CD4-positive, alpha-beta T cell (primary cell): Measurements from ENCODE around the gene CTSL. TPM values are rescaled to one million over a fixed set of nuclear protein-coding genes. Genes with fewer than 3 reads are reported as not detected.

ENCODE experiments used
- ATAC-seq: fragments of 200-7000 bp; cut with Tn5 transposase; one replicate; pipeline ENCODE4 v1.10.0; 2022; ENCODE audit warnings: mild to moderate bottlenecking; ENCODE audit not compliant: poor library complexity
- CTCF ChIA-PET: fragments of 350-600 bp; sonication (Branson Sonifier 250); formaldehyde crosslinking; loops from one replicate; lab custom pipeline; 2021; ENCODE audit warnings: antibody characterized with exemption, inconsistent platforms; lab: Charles Lee
- POLR2A ChIA-PET: fragments of 350-600 bp; sonication (Branson Sonifier 250); formaldehyde crosslinking; loops from one replicate; lab custom pipeline; 2021; ENCODE audit warnings: antibody characterized with exemption, inconsistent platforms; lab: Charles Lee
- DNase-seq, 14 experiments: peaks; one replicate each; pipeline ENCODE4 v3.0.0-alpha.2; 2013 to 2020; ENCODE audit warnings: mixed read lengths in 2 of 14
- H3K27ac ChIP-seq, 2 donors: one replicate each; pipeline versions ENCODE4 v1.5.1 to v1.7.0; 2013; ENCODE audit warnings: low read length in 2 of 2, low read depth in 1 of 2, mild to moderate bottlenecking in 1 of 2
- H3K27me3 ChIP-seq, 2 experiments: 1 replicate in 1 of 2; 2 replicates in 1 of 2; pipeline versions ENCODE4 v1.6.1 to v1.7.0; 2013; ENCODE audit warnings: low read length in 2 of 2, control low read depth in 1 of 2, mild to moderate bottlenecking in 1 of 2, moderate library complexity in 1 of 2; ENCODE audit not compliant: insufficient read depth in 2 of 2, control insufficient read depth in 1 of 2
- H3K36me3 ChIP-seq: one replicate; pipeline ENCODE4 v1.6.1; 2013; ENCODE audit warnings: low read length, control low read depth; ENCODE audit not compliant: insufficient read depth
- H3K4me1 ChIP-seq: one replicate; pipeline ENCODE4 v1.6.1; 2013; ENCODE audit warnings: low read length, control low read depth; ENCODE audit not compliant: insufficient read depth
- H3K4me3 ChIP-seq: one replicate; pipeline ENCODE4 v1.5.1; 2013; ENCODE audit warnings: mild to moderate bottlenecking, low read length, moderate library complexity
- H3K9me3 ChIP-seq, 2 experiments: 1 replicate in 1 of 2; 2 replicates in 1 of 2; pipeline versions ENCODE4 v1.6.1 to v1.7.0; 2013; ENCODE audit warnings: low read length in 2 of 2, mild to moderate bottlenecking in 2 of 2, control low read depth in 1 of 2, moderate library complexity in 1 of 2; ENCODE audit not compliant: control insufficient read depth in 1 of 2, insufficient read depth in 1 of 2
- H3K27ac Mint-ChIP-seq: one replicate; pipeline ENCODE4 v1.8.0; 2020; ENCODE audit warnings: mixed read lengths
- H3K27me3 Mint-ChIP-seq: one replicate; pipeline ENCODE4 v1.8.0; 2021; ENCODE audit warnings: mixed read lengths
- H3K36me3 Mint-ChIP-seq: one replicate; pipeline ENCODE4 v1.8.0; 2021; ENCODE audit warnings: low read depth, mixed read lengths
- H3K4me1 Mint-ChIP-seq: one replicate; pipeline ENCODE4 v1.8.0; 2021; ENCODE audit warnings: low read depth, mixed read lengths
- H3K4me3 Mint-ChIP-seq: one replicate; pipeline ENCODE4 v1.8.0; 2020; ENCODE audit warnings: mild to moderate bottlenecking, mixed read lengths
- H3K9me3 Mint-ChIP-seq: one replicate; pipeline ENCODE4 v1.8.0; 2020; ENCODE audit warnings: mixed read lengths
- intact Hi-C, 2 experiments: fragments of 100-400 bp; cut with DNase I in 1 of 2; cut with micrococcal nuclease in 1 of 2; formaldehyde crosslinking; loops; one replicate each; pipeline versions ENCODE4 v1.15.1 to v1.9.0; 2023 to 2025; cut with DNase I, micrococcal nuclease
- total RNA-seq, 174 experiments: library from RNA in 2 of 174; stranded (reverse) in 2 of 174; gene quantifications; one replicate each; pipeline ENCODE4 v1.2.3 and lab custom pipeline; 2021 to 2026
- TF ChIP-seq, protein P1 (sequence below): fragments of 200-600 bp; IDR thresholded peaks from one replicate; pipeline ENCODE4 v1.8.0; 2022; ENCODE audit warnings: antibody characterized with exemption, mild to moderate bottlenecking

Gene CTSL
- total RNA-seq, 2 experiments from 2014 or later, result 7.5 to 7.9 TPM

DNA sequence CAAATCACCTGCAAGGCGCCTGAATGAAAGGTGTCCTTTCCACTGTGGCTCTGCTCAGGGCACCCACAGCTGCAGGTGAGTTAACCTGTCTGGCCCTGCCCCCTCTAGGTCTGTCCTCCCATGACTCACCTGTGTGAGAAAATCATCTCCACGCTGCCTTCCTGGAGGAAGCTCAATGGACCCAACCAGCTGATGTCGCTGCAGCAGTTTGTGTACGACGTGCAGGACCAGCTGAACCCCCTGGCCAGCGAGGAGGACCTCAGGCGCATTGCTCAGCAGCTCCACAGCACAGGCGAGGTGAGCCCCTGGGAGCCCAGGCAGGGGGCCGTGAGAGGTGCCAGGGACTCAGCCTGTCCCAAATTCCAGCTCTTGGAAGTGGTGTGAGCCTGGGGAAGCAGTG, 23.0 kb upstream of the CTSL start:
- Histone ChIP-seq H3K9me3 (peaks cover 0 to 18% of the 10 kb centered on the region in 2 experiments), H3K27ac (no peak overlapping the region), H3K27me3 (no peaks in the 10 kb centered on the region), H3K4me1 (peaks cover 4% of the 10 kb centered on the region), H3K4me3 (no peak overlapping the region), H3K36me3 (no peaks in the 10 kb centered on the region)
- Mint-ChIP-seq H3K27ac (no peak overlapping the region), H3K36me3 (no peaks in the 10 kb centered on the region), H3K4me3 (no peak overlapping the region), H3K9me3 (no peaks in the 10 kb centered on the region), H3K27me3 (no peaks in the 10 kb centered on the region), H3K4me1 (peaks cover 21% of the 10 kb centered on the region)
- TF ChIP-seq, protein P1, sequence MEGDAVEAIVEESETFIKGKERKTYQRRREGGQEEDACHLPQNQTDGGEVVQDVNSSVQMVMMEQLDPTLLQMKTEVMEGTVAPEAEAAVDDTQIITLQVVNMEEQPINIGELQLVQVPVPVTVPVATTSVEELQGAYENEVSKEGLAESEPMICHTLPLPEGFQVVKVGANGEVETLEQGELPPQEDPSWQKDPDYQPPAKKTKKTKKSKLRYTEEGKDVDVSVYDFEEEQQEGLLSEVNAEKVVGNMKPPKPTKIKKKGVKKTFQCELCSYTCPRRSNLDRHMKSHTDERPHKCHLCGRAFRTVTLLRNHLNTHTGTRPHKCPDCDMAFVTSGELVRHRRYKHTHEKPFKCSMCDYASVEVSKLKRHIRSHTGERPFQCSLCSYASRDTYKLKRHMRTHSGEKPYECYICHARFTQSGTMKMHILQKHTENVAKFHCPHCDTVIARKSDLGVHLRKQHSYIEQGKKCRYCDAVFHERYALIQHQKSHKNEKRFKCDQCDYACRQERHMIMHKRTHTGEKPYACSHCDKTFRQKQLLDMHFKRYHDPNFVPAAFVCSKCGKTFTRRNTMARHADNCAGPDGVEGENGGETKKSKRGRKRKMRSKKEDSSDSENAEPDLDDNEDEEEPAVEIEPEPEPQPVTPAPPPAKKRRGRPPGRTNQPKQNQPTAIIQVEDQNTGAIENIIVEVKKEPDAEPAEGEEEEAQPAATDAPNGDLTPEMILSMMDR, result no peak
- ATAC-seq (no peak), DNase-seq (no peak)
- ChIA-PET CTCF (no interaction called here), POLR2A (no interaction called here)
- intact Hi-C loops, result no loop called here

DNA sequence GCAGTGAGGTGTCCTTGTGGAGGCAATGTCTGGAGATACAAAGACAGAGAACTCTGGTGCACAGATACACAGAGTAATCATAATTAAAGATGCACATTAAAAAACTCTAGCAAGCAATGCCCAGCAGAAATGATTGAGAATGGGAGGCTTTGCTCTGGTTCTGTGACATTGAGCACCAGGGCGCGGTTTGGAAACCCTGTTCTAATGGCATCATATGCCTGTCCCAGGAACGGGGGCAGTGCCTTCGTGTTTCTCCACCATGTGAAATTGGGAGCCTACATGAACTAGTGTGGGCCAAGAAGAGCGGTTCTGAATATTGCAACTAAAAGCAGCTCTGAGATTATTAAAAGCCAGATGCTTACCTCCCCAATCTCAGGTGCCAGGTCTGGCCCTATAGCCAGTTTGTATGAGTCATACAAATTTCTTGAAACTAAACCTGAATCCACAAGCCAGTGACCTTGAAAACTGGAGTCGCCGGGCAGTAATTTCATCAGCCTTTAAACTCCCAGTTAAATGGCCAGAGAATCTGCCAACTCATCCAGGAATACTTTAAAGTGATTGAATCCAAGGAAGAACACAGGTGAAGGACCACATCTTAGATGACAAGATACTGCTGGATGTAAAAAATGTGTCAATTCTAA, 22.2 kb upstream of the CTSL start:
- intact Hi-C loops, result no loop called here
- Mint-ChIP-seq H3K27ac (no peak overlapping the region), H3K27me3 (no peaks in the 10 kb centered on the region), H3K4me1 (peaks cover 29% of the 10 kb centered on the region), H3K4me3 (no peak overlapping the region), H3K36me3 (no peaks in the 10 kb centered on the region), H3K9me3 (no peaks in the 10 kb centered on the region)
- CTCF ChIA-PET, result no interaction called here
- Histone ChIP-seq H3K9me3 (peaks cover 0 to 14% of the 10 kb centered on the region in 2 experiments), H3K27me3 (no peaks in the 10 kb centered on the region), H3K27ac (no peak overlapping the region), H3K4me3 (no peak overlapping the region), H3K36me3 (no peaks in the 10 kb centered on the region), H3K4me1 (peaks cover 4% of the 10 kb centered on the region)
- DNase-seq (no peak), ATAC-seq (no peak)
- POLR2A ChIA-PET, result no interaction called here
- TF ChIP-seq, protein P1, result no peak

DNA sequence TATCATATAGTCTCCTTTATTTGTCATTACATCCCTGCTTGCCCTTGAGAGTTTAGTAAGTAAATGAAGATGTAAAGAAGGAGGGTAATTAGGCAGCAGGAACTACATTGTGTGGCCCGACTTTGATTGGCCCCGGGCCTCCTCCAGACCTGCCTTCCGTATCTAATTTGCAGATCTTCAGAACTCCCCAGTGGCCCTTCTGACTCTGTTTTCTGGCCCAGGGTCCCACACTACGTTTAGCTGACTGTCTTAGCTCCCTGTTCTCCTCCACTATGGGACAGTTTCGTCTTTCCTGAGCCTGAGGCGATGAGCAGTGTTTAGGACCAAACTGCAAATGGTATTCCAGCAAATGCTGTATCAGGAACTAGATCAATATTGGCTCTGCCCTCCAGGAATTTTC, 21.6 kb upstream of the CTSL start:
- Mint-ChIP-seq H3K27me3 (no peaks in the 10 kb centered on the region), H3K4me3 (no peak overlapping the region), H3K36me3 (no peaks in the 10 kb centered on the region), H3K9me3 (no peaks in the 10 kb centered on the region), H3K27ac (no peak overlapping the region), H3K4me1 (peaks cover 35% of the 10 kb centered on the region)
- H3K27ac ChIP-seq, result no peak overlapping the region
- peaks cover 7% of the 10 kb centered on the region for H3K4me1 ChIP-seq
- TF ChIP-seq, protein P1, result no peak
- no peaks in the 10 kb centered on the region for H3K27me3 ChIP-seq
- ChIA-PET POLR2A (no interaction called here), CTCF (no interaction called here)
- intact Hi-C loops, result no loop called here
- H3K9me3 ChIP-seq, result peaks cover 0 to 14% of the 10 kb centered on the region in 2 experiments
- H3K36me3 ChIP-seq, result no peaks in the 10 kb centered on the region
- ATAC-seq (no peak), DNase-seq (no peak)
- no peak overlapping the region for H3K4me3 ChIP-seq
